A673 (cell line): Measurements from ENCODE around the gene PRKCB.

ENCODE experiments used
- EZH2 ChIP-seq: fragments of 200-600 bp; sonication (generic); IDR thresholded peaks from 2 replicates; pipeline ENCODE4 v1.6.1; 2017; ENCODE audit warnings: borderline replicate concordance, low read depth, mild to moderate bottlenecking, mixed read lengths, antibody characterized with exemption, low read length; ENCODE audit not compliant: poor library complexity, severe bottlenecking
- TF ChIP-seq, protein P1 (sequence below): fragments of 300-800, 200-600 bp; sonication (generic); conservative IDR thresholded peaks from 2 replicates; pipeline ENCODE4 v1.5.1; 2017; ENCODE audit warnings: low read depth, mild to moderate bottlenecking, antibody characterized with exemption, low read length, moderate library complexity, mixed read lengths

DNA sequence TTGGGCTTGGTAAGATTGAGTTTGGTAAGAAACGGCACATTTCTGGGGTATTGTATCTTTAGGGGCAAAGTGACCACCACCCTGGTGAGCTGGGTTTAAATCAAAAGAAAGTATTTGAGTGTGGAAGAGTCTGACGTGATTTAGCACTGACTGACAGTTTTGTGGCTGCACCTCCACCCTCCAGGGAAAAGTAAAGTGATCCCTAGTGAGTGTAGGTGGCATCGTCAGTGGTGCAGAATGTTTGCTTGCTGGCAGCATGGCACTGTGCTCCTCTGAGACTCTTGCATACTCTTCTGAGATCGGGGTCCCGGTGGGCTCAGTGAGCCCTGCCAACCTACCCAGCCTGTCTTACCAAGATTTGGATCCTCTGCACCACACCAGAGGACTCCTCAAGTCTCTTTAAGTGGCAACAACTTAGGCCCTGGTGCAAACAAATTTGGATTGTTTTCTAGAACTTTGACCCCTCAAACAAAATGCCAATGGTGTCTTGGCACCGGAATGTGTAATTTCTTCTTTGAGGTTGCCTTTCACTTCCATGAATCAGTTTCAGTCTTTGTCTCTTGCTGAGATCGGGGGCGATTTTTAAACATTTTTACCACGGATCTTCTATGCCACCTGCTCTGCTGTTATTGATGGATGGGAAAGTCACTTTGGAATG lies 2.8 kb downstream of the PRKCB start:
- TF ChIP-seq, protein P1, sequence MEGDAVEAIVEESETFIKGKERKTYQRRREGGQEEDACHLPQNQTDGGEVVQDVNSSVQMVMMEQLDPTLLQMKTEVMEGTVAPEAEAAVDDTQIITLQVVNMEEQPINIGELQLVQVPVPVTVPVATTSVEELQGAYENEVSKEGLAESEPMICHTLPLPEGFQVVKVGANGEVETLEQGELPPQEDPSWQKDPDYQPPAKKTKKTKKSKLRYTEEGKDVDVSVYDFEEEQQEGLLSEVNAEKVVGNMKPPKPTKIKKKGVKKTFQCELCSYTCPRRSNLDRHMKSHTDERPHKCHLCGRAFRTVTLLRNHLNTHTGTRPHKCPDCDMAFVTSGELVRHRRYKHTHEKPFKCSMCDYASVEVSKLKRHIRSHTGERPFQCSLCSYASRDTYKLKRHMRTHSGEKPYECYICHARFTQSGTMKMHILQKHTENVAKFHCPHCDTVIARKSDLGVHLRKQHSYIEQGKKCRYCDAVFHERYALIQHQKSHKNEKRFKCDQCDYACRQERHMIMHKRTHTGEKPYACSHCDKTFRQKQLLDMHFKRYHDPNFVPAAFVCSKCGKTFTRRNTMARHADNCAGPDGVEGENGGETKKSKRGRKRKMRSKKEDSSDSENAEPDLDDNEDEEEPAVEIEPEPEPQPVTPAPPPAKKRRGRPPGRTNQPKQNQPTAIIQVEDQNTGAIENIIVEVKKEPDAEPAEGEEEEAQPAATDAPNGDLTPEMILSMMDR: no peak
- no peak for TF ChIP-seq EZH2
